ENCODE data around the gene COPB2. TPM values are rescaled to one million over a fixed set of nuclear protein-coding genes. Genes with fewer than 3 reads are reported as not detected.
A peak's percentile ranks its signal among the peaks of the same experiment; 100 is the strongest.

Gene COPB2
- total RNA-seq, 1 experiment from 2014 or later, result 156 TPM

- DNase-seq (ENCODE audit: low read depth), result no peak
Observed at GRCh38 chr3:139327861-139328260, 61.6 kb downstream of the COPB2 start.

GRCh38 chr3:139327231-139327630, 62.2 kb downstream of the COPB2 start:
- no peak for DNase-seq (ENCODE audit: low read depth)

- DNase-seq (ENCODE audit: low read depth), result no peak
Observed at GRCh38 chr3:139326707-139327106, 62.7 kb downstream of the COPB2 start.

GRCh38 chr3:139326131-139326530, 63.3 kb downstream of the COPB2 start:
- DNase-seq (ENCODE audit: low read depth), result no peak

- no peak for DNase-seq (ENCODE audit: low read depth)
Observed at GRCh38 chr3:139325551-139325950, 63.9 kb downstream of the COPB2 start.

GRCh38 chr3:139324456-139324855, 65.0 kb downstream of the COPB2 start:
- DNase-seq (ENCODE audit: low read depth), result no peak

- no peak for DNase-seq (ENCODE audit: low read depth)
Observed at GRCh38 chr3:139323146-139323545, 66.3 kb downstream of the COPB2 start.

- DNase-seq (ENCODE audit: low read depth), result no peak
Observed at GRCh38 chr3:139322346-139322745, 67.1 kb downstream of the COPB2 start.

- no peak for DNase-seq (ENCODE audit: low read depth)
Observed at GRCh38 chr3:139320551-139321309, 68.7 kb downstream of the COPB2 start.

- peak; percentile 28 for DNase-seq (ENCODE audit: low read depth)
Observed at GRCh38 chr3:139319428-139320402, 69.7 kb downstream of the COPB2 start.

- DNase-seq (ENCODE audit: low read depth), result no peak
Observed at GRCh38 chr3:139318826-139319225, 70.6 kb downstream of the COPB2 start.

- DNase-seq (ENCODE audit: low read depth), result no peak
Observed at GRCh38 chr3:139318431-139318816, 71.0 kb downstream of the COPB2 start.

GRCh38 chr3:139317660-139318430, 71.6 kb downstream of the COPB2 start:
- no peak for DNase-seq (ENCODE audit: low read depth)

- no peak for DNase-seq (ENCODE audit: low read depth)
Observed at GRCh38 chr3:139317215-139317614, 72.2 kb downstream of the COPB2 start.

- no peak for DNase-seq (ENCODE audit: low read depth)
Observed at GRCh38 chr3:139313921-139314320, 75.5 kb downstream of the COPB2 start.

- DNase-seq (ENCODE audit: low read depth), result no peak
Observed at GRCh38 chr3:139312959-139313358, 76.5 kb downstream of the COPB2 start.

GRCh38 chr3:139312416-139312815, 77.0 kb downstream of the COPB2 start:
- no peak for DNase-seq (ENCODE audit: low read depth)

GRCh38 chr3:139311557-139311956, 77.9 kb downstream of the COPB2 start:
- DNase-seq (ENCODE audit: low read depth), result no peak

GRCh38 chr3:139310474-139310933, 78.9 kb downstream of the COPB2 start:
- peak; percentile 84 for DNase-seq (ENCODE audit: low read depth)

- DNase-seq (ENCODE audit: low read depth), result peak; percentile 64
Observed at GRCh38 chr3:139309880-139310279, 79.6 kb downstream of the COPB2 start.

- no peak for DNase-seq (ENCODE audit: low read depth)
Observed at GRCh38 chr3:139309061-139309591, 80.3 kb downstream of the COPB2 start.

GRCh38 chr3:139308560-139308959, 80.9 kb downstream of the COPB2 start:
- DNase-seq (ENCODE audit: low read depth), result no peak
